B cell (primary cell): Measurements from ENCODE around the gene BLOC1S3. TPM values are rescaled to one million over a fixed set of nuclear protein-coding genes. Genes with fewer than 3 reads are reported as not detected.

Experiments used
- ATAC-seq: fragments of 200-7000 bp; cut with Tn5 transposase; one replicate; pipeline ENCODE4 v1.10.0; 2021; ENCODE audit warnings: low read depth, mild to moderate bottlenecking, moderate number of reproducible peaks, moderate library complexity
- CTCF ChIA-PET: fragments of 350-600 bp; sonication (Branson Sonifier 250); formaldehyde crosslinking; loops from one replicate; lab custom pipeline; 2021; ENCODE audit warnings: antibody characterized with exemption, inconsistent platforms; lab: Charles Lee
- POLR2A ChIA-PET: fragments of 350-600 bp; sonication (Branson Sonifier 250); formaldehyde crosslinking; loops from one replicate; lab custom pipeline; 2021; ENCODE audit warnings: antibody characterized with exemption; lab: Charles Lee
- DNase-seq: peaks from one replicate; pipeline ENCODE4 v3.0.0; 2013
- H2AFZ ChIP-seq: 2 replicates; pipeline ENCODE4 v1.6.1; 2012; ENCODE audit warnings: mild to moderate bottlenecking, low read depth, low read length; ENCODE audit not compliant: insufficient read depth, poor library complexity, severe bottlenecking
- H3K27ac ChIP-seq, 2 donors: 1 replicate in 1 of 2; 2 replicates in 1 of 2; pipeline ENCODE4 v1.5.1; 2012 to 2013; ENCODE audit warnings: low read length in 2 of 2, mild to moderate bottlenecking in 2 of 2, moderate library complexity in 1 of 2
- H3K27me3 ChIP-seq, 4 experiments: fragments of 200-600 bp in 1 of 4; sonication (generic) in 1 of 4; replicated peaks in 1 of 4; 1 replicate in 2 of 4; 2 replicates in 2 of 4; pipeline versions ENCODE4 v1.6.1 to v1.7.0; 2013 to 2016; ENCODE audit warnings: low read length in 3 of 4, mild to moderate bottlenecking in 2 of 4, mixed read lengths in 1 of 4, moderate library complexity in 1 of 4; ENCODE audit not compliant: insufficient read depth in 4 of 4, control insufficient read depth in 3 of 4; ENCODE audit errors: control extremely low read depth in 1 of 4
- H3K36me3 ChIP-seq, 2 experiments: replicated peaks in 1 of 2; 1 replicate in 1 of 2; 2 replicates in 1 of 2; pipeline versions ENCODE4 v1.6.1 to v1.7.1; 2013; ENCODE audit warnings: low read length in 1 of 2; ENCODE audit not compliant: insufficient read depth in 2 of 2, control insufficient read depth in 1 of 2; ENCODE audit errors: control extremely low read depth in 1 of 2, extremely low read depth in 1 of 2
- H3K4me1 ChIP-seq, 2 donors: fragments of 200-600 bp in 1 of 2; sonication (generic) in 1 of 2; 1 replicate in 1 of 2; 2 replicates in 1 of 2; pipeline versions ENCODE4 v1.5.1 to v1.6.1; 2013 to 2017; ENCODE audit warnings: low read length in 2 of 2; ENCODE audit not compliant: control insufficient read depth in 2 of 2, insufficient read depth in 2 of 2
- H3K4me2 ChIP-seq: replicated peaks from 2 replicates; pipeline ENCODE3; 2012; ENCODE audit warnings: mild to moderate bottlenecking, low read depth, low read length; ENCODE audit not compliant: poor library complexity, severe bottlenecking
- H3K4me3 ChIP-seq, 5 experiments: fragments of 200-600 bp in 1 of 5; sonication (generic) in 1 of 5; 1 replicate in 3 of 5; 2 replicates in 2 of 5; pipeline versions ENCODE4 v1.5.1 to v1.7.0; 2011 to 2016; ENCODE audit warnings: low read length in 4 of 5, mild to moderate bottlenecking in 4 of 5, low read depth in 2 of 5, control low read depth in 1 of 5, moderate library complexity in 1 of 5; ENCODE audit not compliant: insufficient read depth in 1 of 5; ENCODE audit errors: control extremely low read depth in 1 of 5, extremely low read depth in 1 of 5
- H3K79me2 ChIP-seq: fragments of 200-600 bp; sonication (generic); one replicate; pipeline ENCODE4 v1.6.0; 2016; ENCODE audit warnings: low read length; ENCODE audit not compliant: control insufficient read depth, insufficient read depth
- H3K9ac ChIP-seq: fragments of 200-600 bp; sonication (generic); 2 replicates; pipeline ENCODE4 v1.6.1; 2017; ENCODE audit warnings: mild to moderate bottlenecking, low read length, moderate library complexity
- H3K9me3 ChIP-seq, 3 donors: one replicate each; pipeline versions ENCODE4 v1.6.1 to v1.7.1; 2013; ENCODE audit warnings: low read length in 2 of 3; ENCODE audit not compliant: control insufficient read depth in 2 of 3, insufficient read depth in 1 of 3; ENCODE audit errors: control extremely low read depth in 1 of 3
- H4K20me1 ChIP-seq: 2 replicates; pipeline ENCODE4 v1.6.0; 2012; ENCODE audit warnings: mild to moderate bottlenecking, low read length; ENCODE audit not compliant: insufficient read depth, control insufficient read depth, poor library complexity, severe bottlenecking
- H3K27ac Mint-ChIP-seq: one replicate; pipeline ENCODE4 v1.8.0; 2021; ENCODE audit warnings: mixed read lengths
- H3K27me3 Mint-ChIP-seq: one replicate; pipeline ENCODE4 v1.8.0; 2021; ENCODE audit warnings: mixed read lengths
- H3K4me1 Mint-ChIP-seq: one replicate; pipeline ENCODE4 v1.8.0; 2021; ENCODE audit warnings: mixed read lengths
- H3K4me3 Mint-ChIP-seq: one replicate; pipeline ENCODE4 v1.8.0; 2021; ENCODE audit warnings: mixed read lengths
- H3K9me3 Mint-ChIP-seq: one replicate; pipeline ENCODE4 v1.8.0; 2022; ENCODE audit warnings: mixed read lengths; ENCODE audit not compliant: insufficient read depth
- CTCF ChIP-seq: fragments of 200-600 bp; IDR thresholded peaks from one replicate; pipeline ENCODE4 v1.8.0; 2022; ENCODE audit warnings: antibody characterized with exemption, mild to moderate bottlenecking
- EZH2 ChIP-seq: IDR thresholded peaks from 2 replicates; pipeline ENCODE4 v1.6.1; 2012; ENCODE audit warnings: borderline replicate concordance, low read depth, mild to moderate bottlenecking, moderate library complexity, low read length; ENCODE audit not compliant: insufficient read depth, poor library complexity, severe bottlenecking
- WGBS: methylation state at CpG from one replicate; pipeline ENCODE4 v1.1.5; 2013; ENCODE audit warnings: missing lambda C conversion rate; ENCODE audit not compliant: insufficient coverage; 5-methylcytosine and 5-hydroxymethylcytosine counted together
- intact Hi-C: fragments of 100-400 bp; cut with micrococcal nuclease; formaldehyde crosslinking; loops from one replicate; pipeline ENCODE4 v1.10.0; 2022
- polyA plus RNA-seq: library from polyadenylated mRNA; depleted of rRNA; stranded (reverse); fragments of >200 nt; gene quantifications from 2 replicates; pipeline ENCODE4 v1.2.3, GENCODE V29; 2012
- total RNA-seq, 2 donors: library from RNA; stranded (reverse); fragments of 120-200 nt in 1 of 2; gene quantifications; 1 replicate in 1 of 2; 2 replicates in 1 of 2; pipeline versions ENCODE4 v1.2.3 to v1.2.4, GENCODE V29; 2013 to 2022

The BLOC1S3 gene
- total and polyA plus RNA-seq, 2 donors (not counting 1 experiment from before 2014, with no cell fraction given) = 7.2 to 21.1 TPM

- H3K79me2 ChIP-seq = no peaks in the 10 kb centered on the region
- no peak overlapping the region for H3K4me2 ChIP-seq
- DNase-seq (no peak), ATAC-seq (no peak)
- no peaks in the 10 kb centered on the region for H4K20me1 ChIP-seq
- H3K9ac ChIP-seq = no peak overlapping the region
- H3K27ac ChIP-seq = no peak overlapping the region
- H3K36me3 ChIP-seq = no peaks in the 10 kb centered on the region
- 100% methylated on average over 1 of the region's 6 CpGs for WGBS
- H3K4me1 ChIP-seq = no peaks in the 10 kb centered on the region
- Mint-ChIP-seq H3K4me3 (no peak overlapping the region), H3K27ac (no peak overlapping the region), H3K27me3 (peaks cover 17% of the 10 kb centered on the region), H3K9me3 (no peaks in the 10 kb centered on the region), H3K4me1 (no peaks in the 10 kb centered on the region)
- no peak overlapping the region for H3K4me3 ChIP-seq
- no peaks in the 10 kb centered on the region for H3K9me3 ChIP-seq
- H2AFZ ChIP-seq = no peak overlapping the region
- intact Hi-C loops = no loop called here
- TF ChIP-seq EZH2 (no peak), CTCF (no peak)
- peaks cover 0 to 11% (median 4%) of the 10 kb centered on the region in 4 experiments for H3K27me3 ChIP-seq
- POLR2A ChIA-PET = no interaction called here
- CTCF ChIA-PET = no interaction called here
Measured at GRCh38 chr19:45222724-45223123, 44.1 kb downstream of the BLOC1S3 start.

- Histone ChIP-seq H3K4me1 (no peaks in the 10 kb centered on the region), H2AFZ (no peak overlapping the region), H3K79me2 (no peaks in the 10 kb centered on the region), H3K4me3 (no peak overlapping the region), H3K9me3 (no peaks in the 10 kb centered on the region), H4K20me1 (no peaks in the 10 kb centered on the region), H3K4me2 (no peak overlapping the region), H3K9ac (no peak overlapping the region), H3K36me3 (no peaks in the 10 kb centered on the region), H3K27ac (no peak overlapping the region), H3K27me3 (peaks cover 0 to 4% (median under 1%) of the 10 kb centered on the region in 4 experiments)
- Mint-ChIP-seq H3K4me3 (no peak overlapping the region), H3K4me1 (no peaks in the 10 kb centered on the region), H3K27me3 (peaks cover 17% of the 10 kb centered on the region), H3K9me3 (no peaks in the 10 kb centered on the region), H3K27ac (no peak overlapping the region)
- CTCF ChIA-PET = no interaction called here
- 88% methylated on average over 5 of the region's 5 CpGs for WGBS
- no peak for ATAC-seq
- no peak for DNase-seq
- intact Hi-C loops = no loop called here
- POLR2A ChIA-PET = no interaction called here
- TF ChIP-seq EZH2 = no peak
- no peak for TF ChIP-seq CTCF
Measured at GRCh38 chr19:45223879-45224278, 45.3 kb downstream of the BLOC1S3 start.
